Panc1 (cell line): ENCODE results near the gene EHD2. TPM values are rescaled to one million over a fixed set of nuclear protein-coding genes. Genes with fewer than 3 reads are reported as not detected.

Experiments used
- ATAC-seq: fragments of 200-7000 bp; cut with Tn5 transposase; 2 replicates; pipeline ENCODE4 v1.9.1; 2020; ENCODE audit warnings: mild to moderate bottlenecking, moderate library complexity
- BruUV-seq: library from RNA; stranded (reverse); fragments of 400-500 nt; replicated peaks from 2 replicates; lab custom pipeline; 2021; lab: Mats Ljungman, UMichigan
- CTCF ChIA-PET: fragments of 300-600 bp; sonication (Branson Sonifier 250); formaldehyde crosslinking; loops from one replicate; lab custom pipeline; 2022; ENCODE audit warnings: antibody characterized with exemption; lab: Charles Lee
- POLR2A ChIA-PET: fragments of 300-600 bp; sonication (Branson Sonifier 250); formaldehyde crosslinking; loops from one replicate; lab custom pipeline; 2022; ENCODE audit warnings: antibody characterized with exemption; lab: Charles Lee
- DNase-seq: peaks from one replicate; pipeline ENCODE4 v3.0.0-alpha.2; 2010; ENCODE audit warnings: low read depth, low spot score
- H3K27ac ChIP-seq: 2 replicates; pipeline ENCODE4 v1.5.1; 2011; ENCODE audit warnings: mild to moderate bottlenecking, low read length, inconsistent platforms
- H3K27me3 ChIP-seq: fragments of 200-500 bp; sonication (Bioruptor generic); 2 replicates; pipeline ENCODE4 v1.6.0; 2014; ENCODE audit warnings: low read length, inconsistent platforms; ENCODE audit not compliant: control insufficient read depth, insufficient read depth
- H3K36me3 ChIP-seq: fragments of 200-500 bp; sonication (Bioruptor generic); 2 replicates; pipeline ENCODE4 v1.5.1; 2014; ENCODE audit warnings: inconsistent platforms, mild to moderate bottlenecking, low read length, moderate library complexity; ENCODE audit not compliant: control insufficient read depth, insufficient read depth
- H3K4me1 ChIP-seq: 2 replicates; pipeline ENCODE4 v1.5.1; 2011; ENCODE audit warnings: inconsistent platforms, mild to moderate bottlenecking, low read length, moderate library complexity; ENCODE audit not compliant: control insufficient read depth, insufficient read depth
- H3K4me3 ChIP-seq, 2 experiments: 2 replicates each; pipeline ENCODE4 v1.5.1; 2011 to 2012; ENCODE audit warnings: low read depth in 2 of 2, low read length in 2 of 2, mild to moderate bottlenecking in 2 of 2, inconsistent platforms in 1 of 2, moderate library complexity in 1 of 2
- H3K9me3 ChIP-seq: fragments of 200-500 bp; sonication (Bioruptor generic); 2 replicates; pipeline ENCODE4 v1.5.1; 2014; ENCODE audit warnings: low read depth, mild to moderate bottlenecking, inconsistent platforms, low read length, moderate library complexity; ENCODE audit not compliant: control insufficient read depth, insufficient read depth
- CTCF ChIP-seq: fragments of 450-650 bp; IDR thresholded peaks from 2 replicates; pipeline ENCODE4 v1.5.1; 2017; ENCODE audit warnings: mild to moderate bottlenecking
- POLR2AphosphoS5 ChIP-seq: IDR thresholded peaks from 2 replicates; pipeline ENCODE4 v1.6.1; 2012; ENCODE audit warnings: mild to moderate bottlenecking, low read depth, low read length, moderate library complexity
- SIN3A ChIP-seq: IDR thresholded peaks from 2 replicates; pipeline ENCODE4 v1.6.1; 2012; ENCODE audit warnings: low read depth, mild to moderate bottlenecking, low read length, moderate library complexity, borderline replicate concordance; ENCODE audit not compliant: insufficient read depth
- TCF7L2 ChIP-seq: IDR thresholded peaks from 2 replicates; pipeline ENCODE4 v1.6.1; 2011; ENCODE audit warnings: mild to moderate bottlenecking, low read depth, low read length, inconsistent platforms
- in situ Hi-C: cut with HindIII; loops from 2 replicates; pipeline ENCODE4 v1.10.0; 2016; ENCODE audit warnings: low sequenced_read_pairs, low pct_unique_long_range_greater_than_20kb
- intact Hi-C: fragments of 100-400 bp; cut with micrococcal nuclease; formaldehyde crosslinking; loops from one replicate; pipeline ENCODE4 v1.10.0; 2022; ENCODE audit not compliant: unreplicated experiment
- total RNA-seq: library from RNA; stranded (reverse); gene quantifications from one replicate; pipeline ENCODE4 v1.2.1, GENCODE V29; 2021; ENCODE audit not compliant: unreplicated experiment
- TF ChIP-seq, protein P1 (sequence below), 2 experiments: IDR thresholded peaks; 2 replicates each; pipeline ENCODE4 v1.6.1; 2011 to 2012; ENCODE audit warnings: low read depth in 2 of 2, control low read depth in 1 of 2, low read length in 1 of 2, mild to moderate bottlenecking in 1 of 2, moderate library complexity in 1 of 2; ENCODE audit not compliant: insufficient read depth in 1 of 2

The EHD2 gene
- total RNA-seq, 1 experiment from 2014 or later, result 41.8 TPM

DNA sequence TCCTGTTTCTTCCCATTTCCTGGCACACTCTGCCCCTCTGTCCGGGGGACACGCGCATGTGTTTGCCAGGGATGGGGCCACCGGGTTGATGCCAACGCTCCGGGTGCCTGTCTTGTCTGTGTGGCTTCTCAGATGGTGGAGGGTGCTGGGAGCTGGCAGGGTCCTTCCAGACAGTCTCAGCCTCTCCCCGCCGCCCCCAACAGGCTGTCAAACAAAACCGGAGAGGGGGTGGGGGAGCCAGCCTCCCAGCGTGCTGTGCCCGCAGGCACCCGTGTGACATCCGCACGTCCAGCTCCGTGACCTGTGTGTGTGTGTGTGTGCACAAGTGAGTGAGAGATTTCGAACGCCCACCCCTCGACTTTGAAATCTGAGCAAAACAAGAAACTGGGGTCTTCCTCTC is 10.6 kb upstream of the EHD2 start:
- intact Hi-C loops (no loop called here), in situ Hi-C loops (no loop called here)
- DNase-seq, result no peak
- Histone ChIP-seq H3K9me3 (no peaks in the 10 kb centered on the region), H3K27me3 (no peaks in the 10 kb centered on the region), H3K4me1 (no peaks in the 10 kb centered on the region), H3K27ac (no peak overlapping the region), H3K36me3 (no peaks in the 10 kb centered on the region), H3K4me3 (no peak overlapping the region)
- TF ChIP-seq TCF7L2, result no peak
- TF ChIP-seq, protein P1, sequence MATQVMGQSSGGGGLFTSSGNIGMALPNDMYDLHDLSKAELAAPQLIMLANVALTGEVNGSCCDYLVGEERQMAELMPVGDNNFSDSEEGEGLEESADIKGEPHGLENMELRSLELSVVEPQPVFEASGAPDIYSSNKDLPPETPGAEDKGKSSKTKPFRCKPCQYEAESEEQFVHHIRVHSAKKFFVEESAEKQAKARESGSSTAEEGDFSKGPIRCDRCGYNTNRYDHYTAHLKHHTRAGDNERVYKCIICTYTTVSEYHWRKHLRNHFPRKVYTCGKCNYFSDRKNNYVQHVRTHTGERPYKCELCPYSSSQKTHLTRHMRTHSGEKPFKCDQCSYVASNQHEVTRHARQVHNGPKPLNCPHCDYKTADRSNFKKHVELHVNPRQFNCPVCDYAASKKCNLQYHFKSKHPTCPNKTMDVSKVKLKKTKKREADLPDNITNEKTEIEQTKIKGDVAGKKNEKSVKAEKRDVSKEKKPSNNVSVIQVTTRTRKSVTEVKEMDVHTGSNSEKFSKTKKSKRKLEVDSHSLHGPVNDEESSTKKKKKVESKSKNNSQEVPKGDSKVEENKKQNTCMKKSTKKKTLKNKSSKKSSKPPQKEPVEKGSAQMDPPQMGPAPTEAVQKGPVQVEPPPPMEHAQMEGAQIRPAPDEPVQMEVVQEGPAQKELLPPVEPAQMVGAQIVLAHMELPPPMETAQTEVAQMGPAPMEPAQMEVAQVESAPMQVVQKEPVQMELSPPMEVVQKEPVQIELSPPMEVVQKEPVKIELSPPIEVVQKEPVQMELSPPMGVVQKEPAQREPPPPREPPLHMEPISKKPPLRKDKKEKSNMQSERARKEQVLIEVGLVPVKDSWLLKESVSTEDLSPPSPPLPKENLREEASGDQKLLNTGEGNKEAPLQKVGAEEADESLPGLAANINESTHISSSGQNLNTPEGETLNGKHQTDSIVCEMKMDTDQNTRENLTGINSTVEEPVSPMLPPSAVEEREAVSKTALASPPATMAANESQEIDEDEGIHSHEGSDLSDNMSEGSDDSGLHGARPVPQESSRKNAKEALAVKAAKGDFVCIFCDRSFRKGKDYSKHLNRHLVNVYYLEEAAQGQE (IDR thresholded peaks at IDR 0.05; ENCODE audit: insufficient read depth in 1 of 2, low read depth in 2 of 2, low read length in 1 of 2), result no peak
- no peak for TF ChIP-seq POLR2AphosphoS5
- no peak for TF ChIP-seq SIN3A
- no peak for TF ChIP-seq CTCF
- ChIA-PET CTCF (no interaction called here), POLR2A (no interaction called here)
- no peak for ATAC-seq
- BruUV-seq, result TSS peak; percentile 76

DNA sequence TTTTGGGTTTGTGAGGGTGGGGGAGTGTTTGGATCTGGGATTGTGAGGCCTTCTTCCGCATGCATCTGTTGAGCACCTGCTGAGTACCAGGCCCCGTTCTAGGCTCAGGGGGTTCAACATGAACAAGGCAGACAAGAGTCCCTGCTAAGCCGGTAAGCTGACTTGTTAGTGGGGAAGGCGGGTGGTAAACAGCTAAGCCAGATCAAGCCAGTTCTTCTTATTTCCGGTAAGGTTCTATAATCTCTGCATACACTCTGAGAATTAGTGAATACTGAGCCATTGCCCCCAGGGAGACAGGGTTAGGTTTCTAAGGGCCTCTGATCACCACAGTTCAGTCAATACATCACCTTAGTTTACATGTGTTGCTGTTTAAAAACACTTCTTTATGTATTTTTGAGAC is 9.9 kb upstream of the EHD2 start:
- Histone ChIP-seq H3K27me3 (no peaks in the 10 kb centered on the region), H3K36me3 (no peaks in the 10 kb centered on the region), H3K9me3 (no peaks in the 10 kb centered on the region), H3K4me3 (no peak overlapping the region), H3K4me1 (no peaks in the 10 kb centered on the region), H3K27ac (no peak overlapping the region)
- intact Hi-C loops, result no loop called here
- POLR2A ChIA-PET, result no interaction called here
- ATAC-seq (no peak), DNase-seq (no peak)
- TF ChIP-seq SIN3A, result no peak
- TF ChIP-seq, protein P1 (IDR thresholded peaks at IDR 0.05; ENCODE audit: insufficient read depth in 1 of 2, low read depth in 2 of 2, low read length in 1 of 2), result no peak
- TF ChIP-seq POLR2AphosphoS5, result no peak
- TF ChIP-seq CTCF, result no peak
- TF ChIP-seq TCF7L2, result no peak
- CTCF ChIA-PET, result no interaction called here
- no TSS peak for BruUV-seq
- in situ Hi-C loops, result no loop called here
